Left cardiac atrium (tissue), 4 donors: ENCODE measurements around the gene HMBS. TPM values are rescaled to one million over a fixed set of nuclear protein-coding genes. Genes with fewer than 3 reads are reported as not detected.

Experiments used
- ATAC-seq, 2 donors: fragments of 200-7000 bp; cut with Tn5 transposase; one replicate each; pipeline ENCODE4 v1.9.1; 2020; ENCODE audit warnings: mild to moderate bottlenecking in 2 of 2, moderate library complexity in 2 of 2
- DNase-seq: peaks from one replicate; pipeline ENCODE4 v3.0.0-alpha.2; 2020
- intact Hi-C, 2 donors: fragments of 100-400 bp; cut with DNase I; formaldehyde crosslinking; loops; one replicate each; pipeline versions ENCODE4 v1.14.1 to v1.15.1; 2022 to 2023
- total RNA-seq, 2 donors: library from RNA; stranded (reverse); fragmentation: NEBNext Ultra II Directional; extraction: Animal tissue kit (Norgen Biotek cat#: 25700); gene quantifications; one replicate each; pipeline ENCODE4 v1.2.1, GENCODE V29; 2021
- donor health status: DM: no; HTN: yes; CAD: no.
- donor health status: DM: no; HTN: yes; CAD: no; lungs with severe emphysema.
- donor health status: DM: yes; HTN: yes; CAD: no.
- donor health status: Dilated cardiomyopathy.

Gene HMBS
- total RNA-seq, 2 donors from 2014 or later, result 19.8 to 23.2 TPM

DNA sequence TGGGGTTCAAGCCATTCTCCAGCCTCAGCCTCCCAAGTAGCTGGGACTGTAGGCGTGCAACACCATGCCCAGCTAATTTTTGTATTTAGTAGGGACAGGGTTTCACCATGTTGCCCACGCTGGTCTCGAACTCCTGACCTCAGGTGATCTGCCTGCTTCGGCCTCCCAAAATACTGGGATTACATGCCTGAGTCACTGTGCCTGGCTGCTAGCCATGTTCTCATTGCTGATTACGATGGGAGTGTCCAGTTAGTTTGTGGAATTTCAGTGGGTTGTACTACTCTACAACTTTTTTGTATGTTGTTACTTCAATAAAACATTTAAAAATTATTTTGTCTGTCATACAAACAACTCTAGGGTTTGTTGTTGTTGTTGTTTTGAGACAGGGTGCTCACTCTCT lies 21.9 kb upstream of the HMBS start:
- DNase-seq (peak; percentile 67), ATAC-seq (no peak)
- intact Hi-C loops, result no loop called here

DNA sequence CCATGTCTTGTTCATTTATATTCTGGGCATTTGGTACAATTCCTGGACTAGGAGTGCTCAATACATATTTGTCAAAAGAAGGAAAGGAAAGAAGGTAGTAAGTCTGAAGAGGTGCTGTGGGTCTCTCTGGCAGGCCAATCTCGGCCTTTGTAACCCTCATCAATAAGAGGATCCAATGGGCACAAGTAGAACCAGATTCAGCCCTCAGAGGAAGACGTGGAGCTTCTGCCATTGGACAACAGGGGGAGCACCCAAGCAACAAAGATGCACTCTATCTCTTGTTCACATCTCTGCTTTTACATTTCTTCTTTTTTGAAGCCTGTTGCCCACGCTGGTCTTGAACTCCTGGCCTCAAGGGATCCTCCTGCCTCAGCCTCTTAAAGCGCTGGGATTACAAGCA lies 19.3 kb upstream of the HMBS start:
- ATAC-seq, result no peak
- intact Hi-C loops, result no loop called here
- DNase-seq, result no peak

DNA sequence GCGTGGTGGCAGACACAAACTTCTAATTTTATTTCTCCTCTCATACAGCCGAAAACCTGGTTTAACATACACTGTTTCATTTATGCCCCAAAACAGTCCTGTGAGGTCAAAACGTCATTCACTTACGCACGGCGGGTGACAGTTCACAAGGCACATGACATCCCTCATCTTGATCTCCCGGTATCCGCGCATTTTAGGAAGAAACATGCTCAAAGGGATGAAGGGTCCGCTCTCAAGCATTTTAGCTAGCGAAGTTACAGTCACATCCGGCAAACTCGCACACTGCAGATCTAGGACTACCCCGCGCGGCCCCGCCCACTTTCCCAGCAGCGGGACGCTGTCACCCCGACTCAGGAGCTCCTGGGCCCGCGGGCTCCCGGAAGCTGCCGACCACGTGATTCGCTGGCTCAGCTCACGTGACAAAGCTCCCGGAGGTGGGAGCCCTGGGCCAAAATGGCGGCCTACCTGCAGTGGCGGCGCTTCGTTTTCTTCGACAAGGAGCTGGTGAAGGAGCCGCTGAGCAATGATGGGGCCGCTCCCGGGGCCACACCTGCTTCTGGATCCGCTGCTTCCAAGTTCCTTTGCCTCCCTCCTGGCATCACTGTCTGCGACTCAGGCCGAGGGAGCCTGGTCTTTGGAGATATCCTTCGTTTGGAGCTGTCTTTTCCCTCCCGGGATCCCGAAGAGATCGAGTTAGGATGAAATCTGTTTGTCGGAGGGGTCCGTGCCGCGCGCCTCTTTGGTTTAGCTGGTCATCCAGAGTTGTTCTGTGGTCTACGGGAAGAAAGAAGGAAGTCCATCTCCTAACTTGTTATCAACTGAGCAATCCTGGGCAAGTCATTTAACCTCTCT lies 17.1 kb upstream of the HMBS start, which contains the start of gene VPS11:
Gene VPS11 (plus strand): TSS at position 448 of the 852 bp plus-strand sequence. CDS start 6 bp downstream, at position 454.
- intact Hi-C loops, result no loop called here

DNA sequence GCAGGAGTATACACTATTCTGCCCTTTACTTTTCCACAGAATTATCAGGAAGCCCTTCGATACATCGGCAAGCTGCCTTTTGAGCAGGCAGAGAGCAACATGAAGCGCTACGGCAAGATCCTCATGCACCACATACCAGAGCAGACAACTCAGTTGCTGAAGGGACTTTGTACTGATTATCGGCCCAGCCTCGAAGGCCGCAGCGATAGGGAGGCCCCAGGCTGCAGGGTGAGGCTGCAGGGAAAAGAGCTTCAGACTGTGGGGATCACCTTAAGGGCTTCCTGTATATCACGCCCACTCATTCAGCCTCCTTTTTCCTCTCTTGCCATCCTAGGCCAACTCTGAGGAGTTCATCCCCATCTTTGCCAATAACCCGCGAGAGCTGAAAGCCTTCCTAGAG lies 6.8 kb upstream of the HMBS start:
- DNase-seq, result no peak
- ATAC-seq, result no peak
- intact Hi-C loops, result no loop called here

More for the DNA sequence above, 17.1 kb upstream of the HMBS start, which contains the start of gene VPS11:
- ATAC-seq (peak; percentile 99), DNase-seq (peak; percentile 99)

DNA sequence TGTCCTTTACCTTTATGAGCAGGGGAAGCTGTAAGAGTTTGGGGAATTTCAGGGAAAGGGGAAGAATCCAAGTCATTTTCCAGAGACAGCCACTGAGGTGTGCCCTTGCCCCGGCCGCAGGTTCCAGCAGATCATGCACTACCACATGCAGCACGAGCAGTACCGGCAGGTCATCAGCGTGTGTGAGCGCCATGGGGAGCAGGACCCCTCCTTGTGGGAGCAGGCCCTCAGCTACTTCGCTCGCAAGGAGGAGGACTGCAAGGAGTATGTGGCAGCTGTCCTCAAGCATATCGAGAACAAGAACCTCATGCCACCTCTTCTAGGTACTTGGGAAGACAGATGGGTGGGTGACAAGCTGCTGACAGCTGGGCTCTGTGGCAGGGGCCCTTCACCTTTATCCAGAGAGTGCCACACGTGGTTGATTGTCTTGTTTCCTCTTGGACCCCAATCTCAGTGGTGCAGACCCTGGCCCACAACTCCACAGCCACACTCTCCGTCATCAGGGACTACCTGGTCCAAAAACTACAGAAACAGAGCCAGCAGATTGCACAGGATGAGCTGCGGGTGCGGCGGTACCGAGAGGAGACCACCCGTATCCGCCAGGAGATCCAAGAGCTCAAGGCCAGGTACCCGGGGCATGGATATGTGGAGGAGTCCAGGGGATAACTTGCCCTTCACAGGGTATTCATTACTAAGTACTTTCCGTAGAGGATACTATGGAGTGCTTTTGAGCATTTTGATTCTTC lies 5.8 kb upstream of the HMBS start:
- intact Hi-C loops, result no loop called here
- DNase-seq (no peak), ATAC-seq (no peak)

DNA sequence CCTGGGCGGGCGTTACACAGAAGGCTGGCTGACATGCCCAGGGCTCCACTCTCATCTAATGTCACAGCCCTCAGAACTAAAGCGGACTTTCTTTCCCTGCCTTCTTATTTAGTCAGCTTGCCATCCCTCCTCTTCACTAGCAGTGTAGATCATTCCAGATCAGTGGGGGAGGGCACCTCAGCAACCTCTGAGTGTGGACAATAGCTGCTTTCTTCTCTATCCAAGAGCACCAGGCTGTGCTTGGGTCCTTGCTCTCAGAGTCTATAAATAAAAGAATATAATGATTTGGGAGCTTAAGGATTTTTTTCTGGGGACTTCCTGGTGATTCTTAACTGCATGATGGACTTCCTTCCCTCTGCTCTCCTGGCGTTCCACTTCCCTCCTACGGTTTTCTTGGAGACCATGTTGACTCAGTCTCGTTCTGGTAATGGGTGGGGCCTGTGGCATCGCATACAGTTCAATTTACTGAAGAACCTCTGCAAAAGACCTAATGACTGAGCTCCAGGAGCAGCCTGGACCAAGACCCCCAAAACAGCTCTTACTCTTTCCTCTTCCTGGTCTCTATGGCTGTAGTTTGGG lies 2.9 kb upstream of the HMBS start:
- ATAC-seq (no peak), DNase-seq (no peak)
- intact Hi-C loops, result no loop called here

DNA sequence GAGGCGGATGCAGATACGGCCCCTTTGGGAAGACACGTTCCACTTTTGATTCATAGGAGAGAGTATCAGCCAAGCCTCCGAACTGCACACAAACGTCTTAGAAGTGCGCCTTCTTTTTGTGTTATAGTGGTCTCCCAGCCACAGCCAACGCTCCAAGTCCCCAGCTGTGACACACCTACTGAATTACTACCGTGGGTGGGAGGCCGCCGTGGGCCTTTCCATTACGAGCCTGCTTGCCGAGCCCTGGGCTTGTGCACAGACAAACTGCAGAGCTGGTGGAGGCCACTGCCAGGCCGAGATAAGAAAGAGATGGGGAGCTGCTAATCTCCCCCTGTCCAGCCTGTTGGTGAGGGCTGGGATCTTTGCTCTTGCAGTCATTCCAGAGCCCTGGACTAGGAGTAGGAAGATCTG lies 761 bp downstream of the HMBS start:
- DNase-seq (no peak), ATAC-seq (peak in 1 of 2 donors; percentile 9)
- intact Hi-C loops, result no loop called here

DNA sequence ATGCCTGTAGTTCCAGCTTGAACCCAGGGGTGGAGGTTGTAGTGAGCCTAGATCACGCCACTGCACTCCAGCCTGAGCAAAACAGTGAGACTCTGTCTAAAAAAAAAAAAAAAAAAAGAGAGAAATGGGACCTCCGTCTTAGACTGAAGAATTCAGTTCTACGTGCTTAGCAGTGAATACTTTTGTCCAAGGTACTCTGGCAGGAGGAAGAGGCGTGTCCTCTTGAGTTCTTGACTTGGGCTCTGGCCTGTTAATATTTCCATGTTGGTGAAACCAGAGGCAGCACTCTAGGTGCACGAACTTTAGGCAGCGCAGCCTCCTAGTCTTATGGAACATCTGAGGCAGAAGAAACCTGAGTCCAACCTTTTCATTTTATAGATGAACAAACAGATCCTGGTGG lies 2.4 kb downstream of the HMBS start:
- intact Hi-C loops, result no loop called here
- DNase-seq, result no peak
- ATAC-seq, result no peak

DNA sequence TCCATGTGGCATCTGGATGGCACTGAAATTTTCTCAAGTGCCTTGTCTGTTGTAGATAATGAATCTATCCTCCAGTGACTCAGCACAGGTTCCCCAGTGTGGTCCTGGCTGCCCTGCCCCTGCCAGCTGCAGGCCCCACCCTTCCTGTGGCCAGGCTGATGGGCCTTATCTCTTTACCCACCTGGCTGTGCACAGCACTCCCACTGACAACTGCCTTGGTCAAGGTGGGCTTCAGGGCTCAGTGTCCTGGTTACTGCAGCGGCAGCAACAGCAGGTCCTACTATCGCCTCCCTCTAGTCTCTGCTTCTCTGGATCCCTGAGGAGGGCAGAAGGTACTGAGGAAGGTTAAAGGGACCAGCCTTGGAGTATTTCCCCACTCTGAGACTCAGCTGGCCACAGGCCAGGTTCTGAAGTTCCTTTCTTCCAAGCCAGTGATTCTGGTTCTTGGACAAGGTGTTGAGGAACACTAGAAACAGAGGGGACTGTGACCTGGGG lies 3.1 kb downstream of the HMBS start:
- ATAC-seq, result no peak
- intact Hi-C loops, result no loop called here
- no peak for DNase-seq

- DNase-seq (no peak), ATAC-seq (no peak)
- intact Hi-C loops, result no loop called here
Measured at GRCh38 chr11:119088406-119088805, 3.7 kb downstream of the HMBS start.

DNA sequence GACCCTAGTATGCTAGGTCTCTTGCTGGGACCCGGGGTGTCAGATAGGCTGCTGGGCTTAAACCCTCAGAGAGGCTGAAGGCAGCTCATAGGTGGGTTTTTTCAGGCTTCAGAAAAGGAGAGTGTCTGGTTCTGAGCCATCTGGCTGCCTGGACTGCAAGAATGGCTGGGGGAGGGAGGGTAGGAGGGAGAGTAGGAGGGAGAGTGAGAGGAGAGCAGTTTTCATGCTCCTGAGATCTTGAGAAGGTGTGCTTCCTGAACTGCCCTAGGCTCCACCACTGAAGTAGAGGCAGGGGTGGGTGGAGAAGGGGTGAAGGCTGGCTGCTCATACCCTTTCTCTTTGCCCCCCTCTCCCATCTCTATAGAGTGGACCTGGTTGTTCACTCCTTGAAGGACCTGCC lies 4.6 kb downstream of the HMBS start:
- intact Hi-C loops, result no loop called here
- no peak for DNase-seq
- no peak for ATAC-seq

DNA sequence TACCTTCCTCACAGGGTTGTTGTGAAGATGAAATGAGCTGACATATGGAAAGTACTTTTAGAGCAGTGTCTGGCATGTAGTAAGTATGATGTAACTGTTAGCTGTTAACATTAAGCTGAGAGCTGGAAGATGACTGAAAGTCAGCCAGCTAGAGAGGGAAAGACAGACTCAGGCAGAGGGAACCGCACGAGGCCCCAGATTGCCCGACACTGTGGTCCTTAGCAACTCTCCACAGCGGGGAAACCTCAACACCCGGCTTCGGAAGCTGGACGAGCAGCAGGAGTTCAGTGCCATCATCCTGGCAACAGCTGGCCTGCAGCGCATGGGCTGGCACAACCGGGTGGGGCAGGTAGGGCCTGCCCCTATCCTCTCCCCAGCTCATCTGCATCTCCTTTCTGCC lies 6.5 kb downstream of the HMBS start:
- intact Hi-C loops, result no loop called here
- ATAC-seq, result no peak
- no peak for DNase-seq

DNA sequence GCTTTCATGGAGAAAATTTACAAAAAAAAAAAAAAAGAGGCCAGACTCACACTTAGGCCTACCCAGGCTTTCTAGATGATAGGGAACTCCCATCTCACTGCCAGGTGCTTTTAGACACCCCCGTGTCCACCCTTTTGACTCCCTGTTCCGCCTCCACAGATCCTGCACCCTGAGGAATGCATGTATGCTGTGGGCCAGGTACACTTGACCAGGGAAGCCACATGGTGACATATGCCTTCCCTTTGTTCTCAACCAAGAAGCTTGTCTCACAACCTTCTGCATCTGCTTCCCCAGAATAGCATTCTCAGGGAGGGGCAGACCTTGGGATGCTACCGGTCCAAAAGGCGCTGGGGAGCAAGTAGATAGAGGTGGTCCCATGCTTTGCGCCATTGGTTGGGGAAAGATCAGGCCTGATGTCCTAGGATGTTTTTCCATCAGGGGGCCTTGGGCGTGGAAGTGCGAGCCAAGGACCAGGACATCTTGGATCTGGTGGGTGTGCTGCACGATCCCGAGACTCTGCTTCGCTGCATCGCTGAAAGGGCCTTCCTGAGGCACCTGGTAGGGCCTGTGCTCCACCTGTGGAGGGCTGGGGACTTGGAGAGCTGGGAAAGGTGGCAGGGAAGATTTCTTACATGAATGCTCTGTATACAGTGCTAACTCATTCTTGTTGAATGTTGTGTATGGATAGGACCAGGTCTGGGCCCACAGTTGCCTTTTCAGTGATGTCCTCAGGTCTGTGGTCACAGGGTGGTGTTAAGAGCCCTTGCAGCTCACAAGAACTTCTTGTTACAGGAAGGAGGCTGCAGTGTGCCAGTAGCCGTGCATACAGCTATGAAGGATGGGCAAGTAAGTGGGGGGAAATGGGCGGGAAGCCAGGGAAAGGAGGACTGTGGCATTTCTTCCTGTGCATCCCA lies 7.5 kb downstream of the HMBS start:
- DNase-seq (no peak), ATAC-seq (no peak)
- intact Hi-C loops, result no loop called here

DNA sequence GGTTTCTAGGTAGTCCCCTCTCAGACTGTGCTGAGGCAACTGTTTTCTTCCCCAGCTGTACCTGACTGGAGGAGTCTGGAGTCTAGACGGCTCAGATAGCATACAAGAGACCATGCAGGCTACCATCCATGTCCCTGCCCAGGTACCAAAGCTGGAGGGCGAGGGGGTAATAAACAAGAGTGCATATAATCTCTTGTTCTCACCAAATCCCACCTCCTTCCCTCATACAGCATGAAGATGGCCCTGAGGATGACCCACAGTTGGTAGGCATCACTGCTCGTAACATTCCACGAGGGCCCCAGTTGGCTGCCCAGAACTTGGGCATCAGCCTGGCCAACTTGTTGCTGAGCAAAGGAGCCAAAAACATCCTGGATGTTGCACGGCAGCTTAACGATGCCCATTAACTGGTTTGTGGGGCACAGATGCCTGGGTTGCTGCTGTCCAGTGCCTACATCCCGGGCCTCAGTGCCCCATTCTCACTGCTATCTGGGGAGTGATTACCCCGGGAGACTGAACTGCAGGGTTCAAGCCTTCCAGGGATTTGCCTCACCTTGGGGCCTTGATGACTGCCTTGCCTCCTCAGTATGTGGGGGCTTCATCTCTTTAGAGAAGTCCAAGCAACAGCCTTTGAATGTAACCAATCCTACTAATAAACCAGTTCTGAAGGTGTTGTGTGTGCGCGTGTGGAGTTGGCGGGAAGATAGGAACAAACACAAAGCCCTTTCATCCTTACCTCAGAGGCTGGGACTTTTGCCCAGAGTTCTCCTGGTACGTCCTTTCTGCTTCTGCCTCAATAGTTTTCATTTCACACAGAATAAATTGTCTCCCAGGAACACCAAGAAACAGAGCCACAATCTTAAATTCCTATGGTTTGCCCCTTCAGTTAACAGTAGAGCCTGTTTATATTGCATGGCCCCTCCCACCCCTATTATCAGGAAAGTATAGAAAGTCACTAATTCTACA lies 8.5 kb downstream of the HMBS start:
- intact Hi-C loops, result no loop called here
- ATAC-seq (no peak), DNase-seq (no peak)

DNA sequence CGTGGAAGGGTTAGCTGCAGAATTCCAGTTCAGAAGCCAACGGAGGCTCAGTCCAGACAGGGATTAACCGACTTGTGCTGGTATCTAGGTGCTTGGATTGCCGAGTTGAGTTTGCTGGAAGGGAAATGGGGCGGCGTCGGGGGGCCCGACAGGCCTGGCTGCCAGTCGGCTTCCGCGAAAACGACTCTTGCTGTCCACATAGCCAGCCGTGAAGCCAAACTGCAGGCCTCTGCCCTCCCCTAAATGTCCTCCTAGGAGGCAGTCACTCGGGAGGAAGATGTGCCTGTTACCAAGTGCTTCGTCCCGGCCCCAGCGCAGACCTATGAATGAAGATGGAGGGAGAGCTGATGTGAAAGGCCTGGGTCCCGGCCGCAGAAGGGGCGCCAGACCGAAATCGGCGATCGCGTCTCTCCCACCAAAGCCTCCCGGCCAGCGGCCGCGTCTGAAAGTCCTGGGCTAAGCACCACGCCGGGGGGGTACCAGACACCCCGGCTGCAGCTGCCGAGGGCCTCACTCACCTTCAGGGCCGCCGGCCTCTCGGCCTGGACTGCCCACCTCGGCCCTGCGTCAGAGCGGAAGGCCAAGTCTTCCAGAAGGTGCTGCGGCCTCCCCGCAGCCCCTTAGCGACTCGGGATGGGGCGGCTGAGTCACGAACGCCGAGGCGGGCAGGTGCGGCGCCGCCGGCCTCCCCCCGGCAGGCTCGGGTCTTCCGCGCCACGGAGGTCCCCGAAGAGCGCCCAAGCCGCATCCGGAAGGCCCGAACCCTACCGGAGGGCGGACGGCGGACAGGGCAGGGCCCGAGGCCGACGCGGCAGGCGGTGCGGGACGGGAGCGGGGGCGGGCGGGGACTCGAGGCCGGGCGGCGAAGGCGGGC lies 9.5 kb downstream of the HMBS start:
- ATAC-seq, result peak; percentile 24 to 48
- intact Hi-C loops, result no loop called here
- DNase-seq, result peak; percentile 45

GRCh38 chr11:119094816-119095065 lies 10.1 kb downstream of the HMBS start:
- DNase-seq (peak; percentile 89), ATAC-seq (peak; percentile 88 to 89)
- intact Hi-C loops, result no loop called here
